Activated T-helper 1 cell treated with anti-CD3 and anti-CD28 coated beads, Interleukin-2, amount 50 U/mL, for 16 hours (primary cell): ENCODE results near the gene MPND.
A peak's percentile ranks its signal among the peaks of the same experiment; 100 is the strongest.

Experiments
- DNase-seq, 2 donors: peaks; one replicate each; pipeline ENCODE4 v3.0.0-alpha.2; 2020; ENCODE audit warnings: low read depth in 1 of 2, low spot score in 1 of 2

The MPND gene

GRCh38 chr19:4400135-4400936 is 57.0 kb downstream of the MPND start, which contains the start of gene SH3GL1:
Gene SH3GL1, minus strand, starts transcription at chr19:4400547. Its CDS starts 179 bp downstream, at chr19:4400368.
- DNase-seq, result peak; percentile 92

- no peak for DNase-seq
These were observed 58.4 kb downstream of the MPND start for GRCh38 chr19:4401769-4402170.

GRCh38 chr19:4402171-4403004 is 59.0 kb downstream of the MPND start, which contains the start of gene CHAF1A:
Gene CHAF1A, plus strand, starts transcription at chr19:4402640. Its CDS starts 123 bp downstream, at chr19:4402763.
- DNase-seq, result peak; percentile 96 to 98

GRCh38 chr19:4403005-4403761 is 59.8 kb downstream of the MPND start:
- no peak for DNase-seq

- DNase-seq, result no peak
These were observed 62.6 kb downstream of the MPND start for GRCh38 chr19:4405977-4406376.

- no peak for DNase-seq
These were observed 63.3 kb downstream of the MPND start for GRCh38 chr19:4406626-4407025.

- no peak for DNase-seq
These were observed 66.0 kb downstream of the MPND start for GRCh38 chr19:4409123-4409933.
